Measurements from ENCODE around the gene HAUS7. TPM values are rescaled to one million over a fixed set of nuclear protein-coding genes. Genes with fewer than 3 reads are reported as not detected.

The HAUS7 gene
- total and polyA plus RNA-seq, 2 experiments from 2014 or later, result 59.8 to 77.9 TPM

DNA sequence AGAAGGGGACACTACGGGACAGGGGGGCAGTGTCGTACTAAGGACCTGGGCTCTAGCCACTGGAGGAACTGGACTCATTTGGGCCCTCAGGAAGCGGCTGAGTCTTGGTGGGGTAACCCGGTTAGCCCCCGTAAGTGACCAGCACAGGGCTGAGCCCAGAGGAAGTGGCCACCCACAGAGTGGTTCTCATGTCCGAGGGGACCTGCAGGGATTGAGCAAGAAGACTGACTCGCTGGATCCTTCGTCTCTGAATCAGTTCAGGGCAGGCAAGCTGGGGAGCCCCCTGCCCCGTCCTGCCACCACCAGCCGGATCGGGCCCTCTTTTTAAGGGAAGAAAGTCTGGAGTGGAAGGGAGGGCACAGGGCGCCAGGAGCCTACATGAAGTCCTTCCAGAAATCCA, 23.7 kb upstream of the HAUS7 start:
- Mint-ChIP-seq H3K27ac (no peak overlapping the region), H3K4me1 (peaks cover 5% of the 10 kb centered on the region), H3K27me3 (ENCODE audit: insufficient read depth, low read depth, poor library complexity) (peaks cover 4% of the 10 kb centered on the region), H3K9me3 (no peaks in the 10 kb centered on the region), H3K4me3 (no peak overlapping the region), H3K36me3 (ENCODE audit: low read depth) (no peaks in the 10 kb centered on the region)
- Histone ChIP-seq H3K36me3 (ENCODE audit: insufficient read depth) (no peaks in the 10 kb centered on the region), H3K79me2 (replicated peaks; ENCODE audit: insufficient read depth) (no peaks in the 10 kb centered on the region), H2AFZ (no peak overlapping the region), H3K4me2 (no peak overlapping the region), H3K27me3 (ENCODE audit: insufficient read depth) (no peaks in the 10 kb centered on the region), H3K9me2 (ENCODE audit: insufficient read depth) (no peaks in the 10 kb centered on the region), H3K27ac (ENCODE audit: low read depth) (no peak overlapping the region), H4K20me1 (replicated peaks; ENCODE audit: insufficient read depth) (no peaks in the 10 kb centered on the region), H3F3A (replicated peaks; ENCODE audit: low read depth) (no peaks in the 10 kb centered on the region), H3K4me1 (ENCODE audit: insufficient read depth) (no peaks in the 10 kb centered on the region), H3K4me3 (no peak overlapping the region)
- DNase-seq (ENCODE audit: low spot score) (no peak), ATAC-seq (no peak)
- TF ChIP-seq ZNF114 (CRISPR knock-in tag; IDR thresholded peaks at IDR 0.05), result no peak
- no peak for TF ChIP-seq ZNF331 (CRISPR knock-in tag; IDR thresholded peaks at IDR 0.05; ENCODE audit: low read depth)
- TF ChIP-seq EZH2phosphoT487 (IDR thresholded peaks at IDR 0.05; ENCODE audit: unreplicated experiment), result no peak
- TF ChIP-seq, protein P1, sequence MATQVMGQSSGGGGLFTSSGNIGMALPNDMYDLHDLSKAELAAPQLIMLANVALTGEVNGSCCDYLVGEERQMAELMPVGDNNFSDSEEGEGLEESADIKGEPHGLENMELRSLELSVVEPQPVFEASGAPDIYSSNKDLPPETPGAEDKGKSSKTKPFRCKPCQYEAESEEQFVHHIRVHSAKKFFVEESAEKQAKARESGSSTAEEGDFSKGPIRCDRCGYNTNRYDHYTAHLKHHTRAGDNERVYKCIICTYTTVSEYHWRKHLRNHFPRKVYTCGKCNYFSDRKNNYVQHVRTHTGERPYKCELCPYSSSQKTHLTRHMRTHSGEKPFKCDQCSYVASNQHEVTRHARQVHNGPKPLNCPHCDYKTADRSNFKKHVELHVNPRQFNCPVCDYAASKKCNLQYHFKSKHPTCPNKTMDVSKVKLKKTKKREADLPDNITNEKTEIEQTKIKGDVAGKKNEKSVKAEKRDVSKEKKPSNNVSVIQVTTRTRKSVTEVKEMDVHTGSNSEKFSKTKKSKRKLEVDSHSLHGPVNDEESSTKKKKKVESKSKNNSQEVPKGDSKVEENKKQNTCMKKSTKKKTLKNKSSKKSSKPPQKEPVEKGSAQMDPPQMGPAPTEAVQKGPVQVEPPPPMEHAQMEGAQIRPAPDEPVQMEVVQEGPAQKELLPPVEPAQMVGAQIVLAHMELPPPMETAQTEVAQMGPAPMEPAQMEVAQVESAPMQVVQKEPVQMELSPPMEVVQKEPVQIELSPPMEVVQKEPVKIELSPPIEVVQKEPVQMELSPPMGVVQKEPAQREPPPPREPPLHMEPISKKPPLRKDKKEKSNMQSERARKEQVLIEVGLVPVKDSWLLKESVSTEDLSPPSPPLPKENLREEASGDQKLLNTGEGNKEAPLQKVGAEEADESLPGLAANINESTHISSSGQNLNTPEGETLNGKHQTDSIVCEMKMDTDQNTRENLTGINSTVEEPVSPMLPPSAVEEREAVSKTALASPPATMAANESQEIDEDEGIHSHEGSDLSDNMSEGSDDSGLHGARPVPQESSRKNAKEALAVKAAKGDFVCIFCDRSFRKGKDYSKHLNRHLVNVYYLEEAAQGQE (IDR thresholded peaks at IDR 0.05; ENCODE audit: unreplicated experiment), result no peak
- TF ChIP-seq STAT1 (IDR thresholded peaks at IDR 0.05; ENCODE audit: unreplicated experiment), result no peak
- TF ChIP-seq, protein P2, sequence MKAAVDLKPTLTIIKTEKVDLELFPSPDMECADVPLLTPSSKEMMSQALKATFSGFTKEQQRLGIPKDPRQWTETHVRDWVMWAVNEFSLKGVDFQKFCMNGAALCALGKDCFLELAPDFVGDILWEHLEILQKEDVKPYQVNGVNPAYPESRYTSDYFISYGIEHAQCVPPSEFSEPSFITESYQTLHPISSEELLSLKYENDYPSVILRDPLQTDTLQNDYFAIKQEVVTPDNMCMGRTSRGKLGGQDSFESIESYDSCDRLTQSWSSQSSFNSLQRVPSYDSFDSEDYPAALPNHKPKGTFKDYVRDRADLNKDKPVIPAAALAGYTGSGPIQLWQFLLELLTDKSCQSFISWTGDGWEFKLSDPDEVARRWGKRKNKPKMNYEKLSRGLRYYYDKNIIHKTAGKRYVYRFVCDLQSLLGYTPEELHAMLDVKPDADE (IDR thresholded peaks at IDR 0.05), result no peak
- TF ChIP-seq, protein P3, sequence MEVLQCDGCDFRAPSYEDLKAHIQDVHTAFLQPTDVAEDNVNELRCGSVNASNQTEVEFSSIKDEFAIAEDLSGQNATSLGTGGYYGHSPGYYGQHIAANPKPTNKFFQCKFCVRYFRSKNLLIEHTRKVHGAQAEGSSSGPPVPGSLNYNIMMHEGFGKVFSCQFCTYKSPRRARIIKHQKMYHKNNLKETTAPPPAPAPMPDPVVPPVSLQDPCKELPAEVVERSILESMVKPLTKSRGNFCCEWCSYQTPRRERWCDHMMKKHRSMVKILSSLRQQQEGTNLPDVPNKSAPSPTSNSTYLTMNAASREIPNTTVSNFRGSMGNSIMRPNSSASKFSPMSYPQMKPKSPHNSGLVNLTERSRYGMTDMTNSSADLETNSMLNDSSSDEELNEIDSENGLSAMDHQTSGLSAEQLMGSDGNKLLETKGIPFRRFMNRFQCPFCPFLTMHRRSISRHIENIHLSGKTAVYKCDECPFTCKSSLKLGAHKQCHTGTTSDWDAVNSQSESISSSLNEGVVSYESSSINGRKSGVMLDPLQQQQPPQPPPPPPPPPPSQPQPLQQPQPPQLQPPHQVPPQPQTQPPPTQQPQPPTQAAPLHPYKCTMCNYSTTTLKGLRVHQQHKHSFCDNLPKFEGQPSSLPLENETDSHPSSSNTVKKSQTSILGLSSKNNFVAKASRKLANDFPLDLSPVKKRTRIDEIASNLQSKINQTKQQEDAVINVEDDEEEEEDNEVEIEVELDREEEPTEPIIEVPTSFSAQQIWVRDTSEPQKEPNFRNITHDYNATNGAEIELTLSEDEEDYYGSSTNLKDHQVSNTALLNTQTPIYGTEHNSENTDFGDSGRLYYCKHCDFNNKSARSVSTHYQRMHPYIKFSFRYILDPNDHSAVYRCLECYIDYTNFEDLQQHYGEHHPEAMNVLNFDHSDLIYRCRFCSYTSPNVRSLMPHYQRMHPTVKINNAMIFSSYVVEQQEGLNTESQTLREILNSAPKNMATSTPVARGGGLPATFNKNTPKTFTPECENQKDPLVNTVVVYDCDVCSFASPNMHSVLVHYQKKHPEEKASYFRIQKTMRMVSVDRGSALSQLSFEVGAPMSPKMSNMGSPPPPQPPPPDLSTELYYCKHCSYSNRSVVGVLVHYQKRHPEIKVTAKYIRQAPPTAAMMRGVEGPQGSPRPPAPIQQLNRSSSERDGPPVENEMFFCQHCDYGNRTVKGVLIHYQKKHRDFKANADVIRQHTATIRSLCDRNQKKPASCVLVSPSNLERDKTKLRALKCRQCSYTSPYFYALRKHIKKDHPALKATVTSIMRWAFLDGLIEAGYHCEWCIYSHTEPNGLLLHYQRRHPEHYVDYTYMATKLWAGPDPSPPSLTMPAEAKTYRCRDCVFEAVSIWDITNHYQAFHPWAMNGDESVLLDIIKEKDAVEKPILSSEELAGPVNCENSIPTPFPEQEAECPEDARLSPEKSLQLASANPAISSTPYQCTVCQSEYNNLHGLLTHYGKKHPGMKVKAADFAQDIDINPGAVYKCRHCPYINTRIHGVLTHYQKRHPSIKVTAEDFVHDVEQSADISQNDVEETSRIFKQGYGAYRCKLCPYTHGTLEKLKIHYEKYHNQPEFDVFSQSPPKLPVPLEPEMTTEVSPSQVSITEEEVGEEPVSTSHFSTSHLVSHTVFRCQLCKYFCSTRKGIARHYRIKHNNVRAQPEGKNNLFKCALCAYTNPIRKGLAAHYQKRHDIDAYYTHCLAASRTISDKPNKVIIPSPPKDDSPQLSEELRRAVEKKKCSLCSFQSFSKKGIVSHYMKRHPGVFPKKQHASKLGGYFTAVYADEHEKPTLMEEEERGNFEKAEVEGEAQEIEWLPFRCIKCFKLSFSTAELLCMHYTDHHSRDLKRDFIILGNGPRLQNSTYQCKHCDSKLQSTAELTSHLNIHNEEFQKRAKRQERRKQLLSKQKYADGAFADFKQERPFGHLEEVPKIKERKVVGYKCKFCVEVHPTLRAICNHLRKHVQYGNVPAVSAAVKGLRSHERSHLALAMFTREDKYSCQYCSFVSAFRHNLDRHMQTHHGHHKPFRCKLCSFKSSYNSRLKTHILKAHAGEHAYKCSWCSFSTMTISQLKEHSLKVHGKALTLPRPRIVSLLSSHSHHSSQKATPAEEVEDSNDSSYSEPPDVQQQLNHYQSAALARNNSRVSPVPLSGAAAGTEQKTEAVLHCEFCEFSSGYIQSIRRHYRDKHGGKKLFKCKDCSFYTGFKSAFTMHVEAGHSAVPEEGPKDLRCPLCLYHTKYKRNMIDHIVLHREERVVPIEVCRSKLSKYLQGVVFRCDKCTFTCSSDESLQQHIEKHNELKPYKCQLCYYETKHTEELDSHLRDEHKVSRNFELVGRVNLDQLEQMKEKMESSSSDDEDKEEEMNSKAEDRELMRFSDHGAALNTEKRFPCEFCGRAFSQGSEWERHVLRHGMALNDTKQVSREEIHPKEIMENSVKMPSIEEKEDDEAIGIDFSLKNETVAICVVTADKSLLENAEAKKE (CRISPR knock-in tag; IDR thresholded peaks at IDR 0.05), result no peak
- no peak for TF ChIP-seq NANOG (IDR thresholded peaks at IDR 0.05; ENCODE audit: borderline replicate concordance)

All from GM23338 (cell line).